ENCODE results near the gene KCNE1. TPM values are rescaled to one million over a fixed set of nuclear protein-coding genes. Genes with fewer than 3 reads are reported as not detected.

Gene KCNE1
- total and polyA plus RNA-seq, 4 donors, result 0.23 to 6.0 (median 0.81) TPM

DNA sequence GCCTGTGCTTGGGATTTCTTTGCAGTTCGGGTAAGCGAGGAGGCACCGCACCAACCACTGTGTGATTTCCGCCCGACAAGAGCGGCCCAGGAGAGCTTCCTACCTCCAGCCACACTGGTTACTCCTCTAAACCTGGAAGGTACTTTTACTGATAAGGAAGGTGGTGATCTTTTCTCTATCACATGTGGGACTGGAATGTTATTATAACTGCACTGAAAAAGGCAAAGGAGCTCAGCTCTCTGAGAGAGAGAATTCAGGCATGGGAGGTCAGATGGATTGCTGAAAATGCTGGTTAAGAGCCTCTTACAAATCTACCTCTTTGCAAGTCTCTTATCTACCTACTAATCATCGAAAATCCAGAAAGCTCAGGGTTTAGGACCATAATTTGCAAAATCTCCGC, 7.7 kb upstream of the KCNE1 start:
- Histone ChIP-seq H3K27me3 (ENCODE audit: control insufficient read depth in 4 of 4, insufficient read depth in 4 of 4, low read length in 3 of 4) (no peaks in the 10 kb centered on the region), H3K36me3 (ENCODE audit: control insufficient read depth in 4 of 4, insufficient read depth in 3 of 4, low read depth in 1 of 4, low read length in 3 of 4) (peaks cover 1 to 31% (median 21%) of the 10 kb centered on the region in 4 donors), H3K4me1 (ENCODE audit: control insufficient read depth in 4 of 4, insufficient read depth in 4 of 4, low read length in 3 of 4) (peaks cover 8 to 45% (median 29%) of the 10 kb centered on the region in 4 donors), H3K9ac (ENCODE audit: low read depth in 1 of 2, low read length in 2 of 2) (peak overlapping the region in 1 of 2 donors; percentile 25), H3K9me3 (ENCODE audit: control insufficient read depth in 4 of 4, low read length in 3 of 4) (no peaks in the 10 kb centered on the region), H3K27ac (ENCODE audit: low read depth in 1 of 2, low read length in 2 of 2) (peak overlapping the region; percentile 74 to 83), H3K4me3 (ENCODE audit: low read depth in 1 of 3, low read length in 3 of 3) (peak overlapping the region in 2 of 3 donors; percentile 60 to 68)
- no peak for DNase-seq (ENCODE audit: low spot score)
- WGBS, result 89% methylated on average over 8 of the region's 8 CpGs
- no peak for TF ChIP-seq YY1 (IDR thresholded peaks at IDR 0.05)

GRCh38 chr21:34519016-34519415, 7.0 kb upstream of the KCNE1 start:
- no peaks in the 10 kb centered on the region for H3K27me3 ChIP-seq (ENCODE audit: control insufficient read depth in 4 of 4, insufficient read depth in 4 of 4, low read length in 3 of 4)
- TF ChIP-seq YY1 (IDR thresholded peaks at IDR 0.05) (no peak), JUND (IDR thresholded peaks at IDR 0.05) (no peak)
- no peaks in the 10 kb centered on the region for H3K9me3 ChIP-seq (ENCODE audit: control insufficient read depth in 4 of 4, low read length in 3 of 4)
- H3K4me1 ChIP-seq (ENCODE audit: control insufficient read depth in 4 of 4, insufficient read depth in 4 of 4, low read length in 3 of 4), result peaks cover 8 to 39% (median 29%) of the 10 kb centered on the region in 4 donors
- H3K27ac ChIP-seq (ENCODE audit: low read depth in 1 of 2, low read length in 2 of 2), result no peak overlapping the region
- H3K36me3 ChIP-seq (ENCODE audit: control insufficient read depth in 4 of 4, insufficient read depth in 3 of 4, low read depth in 1 of 4, low read length in 3 of 4), result peaks cover 1 to 31% (median 21%) of the 10 kb centered on the region in 4 donors
- DNase-seq (ENCODE audit: low spot score), result no peak
- 87% methylated on average over 4 of the region's 4 CpGs for WGBS
- no peak overlapping the region for H3K9ac ChIP-seq (ENCODE audit: low read depth in 1 of 2, low read length in 2 of 2)
- H3K4me3 ChIP-seq (ENCODE audit: low read depth in 1 of 3, low read length in 3 of 3), result no peak overlapping the region

DNA sequence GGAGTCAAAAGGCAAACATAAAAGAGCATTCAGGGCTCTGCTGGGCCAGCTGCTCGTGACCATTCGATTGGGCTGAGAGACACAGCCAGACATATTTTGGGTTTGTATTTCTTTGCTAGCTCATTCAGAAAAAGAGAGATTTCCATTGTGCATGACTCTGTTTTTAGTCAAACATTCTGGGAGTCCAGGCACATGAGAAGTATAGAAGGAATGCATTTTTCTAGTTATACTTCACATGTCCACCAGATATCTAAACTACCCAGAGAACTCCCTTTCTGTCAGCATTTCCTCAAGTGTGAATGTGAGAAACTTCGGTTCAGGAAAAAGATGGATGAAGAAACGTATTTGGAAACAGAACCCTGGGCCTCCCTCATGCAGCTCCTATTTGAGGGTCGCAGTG, 6.3 kb upstream of the KCNE1 start:
- no peaks in the 10 kb centered on the region for H3K27me3 ChIP-seq (ENCODE audit: control insufficient read depth in 4 of 4, insufficient read depth in 4 of 4, low read length in 3 of 4)

More for the DNA sequence above, 6.3 kb upstream of the KCNE1 start:
- Histone ChIP-seq H3K36me3 (ENCODE audit: control insufficient read depth in 4 of 4, insufficient read depth in 3 of 4, low read depth in 1 of 4, low read length in 3 of 4) (peaks cover 1 to 31% (median 20%) of the 10 kb centered on the region in 4 donors), H3K4me3 (ENCODE audit: low read depth in 1 of 3, low read length in 3 of 3) (no peak overlapping the region), H3K4me1 (ENCODE audit: control insufficient read depth in 4 of 4, insufficient read depth in 4 of 4, low read length in 3 of 4) (peaks cover 8 to 34% (median 27%) of the 10 kb centered on the region in 4 donors), H3K9me3 (ENCODE audit: control insufficient read depth in 4 of 4, low read length in 3 of 4) (no peaks in the 10 kb centered on the region), H3K9ac (ENCODE audit: low read depth in 1 of 2, low read length in 2 of 2) (no peak overlapping the region), H3K27ac (ENCODE audit: low read depth in 1 of 2, low read length in 2 of 2) (peak overlapping the region in 1 of 2 donors; percentile 48)
- no peak for TF ChIP-seq FOXA2 (IDR thresholded peaks at IDR 0.05)
- no peak for TF ChIP-seq FOXA1 (IDR thresholded peaks at IDR 0.05)
- TF ChIP-seq HNF4A (conservative IDR thresholded peaks at IDR 0.05), result no peak
- TF ChIP-seq HNF4G (IDR thresholded peaks at IDR 0.05), result no peak
- no peak for TF ChIP-seq SP1 (IDR thresholded peaks at IDR 0.05)
- TF ChIP-seq JUND (IDR thresholded peaks at IDR 0.05), result no peak
- TF ChIP-seq MAX (IDR thresholded peaks at IDR 0.05), result no peak
- TF ChIP-seq GABPA (IDR thresholded peaks at IDR 0.05 in 1 of 2, conservative IDR thresholded peaks at IDR 0.05 in 1 of 2), result no peak
- TF ChIP-seq NR2F2 (IDR thresholded peaks at IDR 0.05), result no peak
- TF ChIP-seq, protein P1, sequence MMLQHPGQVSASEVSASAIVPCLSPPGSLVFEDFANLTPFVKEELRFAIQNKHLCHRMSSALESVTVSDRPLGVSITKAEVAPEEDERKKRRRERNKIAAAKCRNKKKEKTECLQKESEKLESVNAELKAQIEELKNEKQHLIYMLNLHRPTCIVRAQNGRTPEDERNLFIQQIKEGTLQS (IDR thresholded peaks at IDR 0.05), result no peak
- TF ChIP-seq, protein P2, sequence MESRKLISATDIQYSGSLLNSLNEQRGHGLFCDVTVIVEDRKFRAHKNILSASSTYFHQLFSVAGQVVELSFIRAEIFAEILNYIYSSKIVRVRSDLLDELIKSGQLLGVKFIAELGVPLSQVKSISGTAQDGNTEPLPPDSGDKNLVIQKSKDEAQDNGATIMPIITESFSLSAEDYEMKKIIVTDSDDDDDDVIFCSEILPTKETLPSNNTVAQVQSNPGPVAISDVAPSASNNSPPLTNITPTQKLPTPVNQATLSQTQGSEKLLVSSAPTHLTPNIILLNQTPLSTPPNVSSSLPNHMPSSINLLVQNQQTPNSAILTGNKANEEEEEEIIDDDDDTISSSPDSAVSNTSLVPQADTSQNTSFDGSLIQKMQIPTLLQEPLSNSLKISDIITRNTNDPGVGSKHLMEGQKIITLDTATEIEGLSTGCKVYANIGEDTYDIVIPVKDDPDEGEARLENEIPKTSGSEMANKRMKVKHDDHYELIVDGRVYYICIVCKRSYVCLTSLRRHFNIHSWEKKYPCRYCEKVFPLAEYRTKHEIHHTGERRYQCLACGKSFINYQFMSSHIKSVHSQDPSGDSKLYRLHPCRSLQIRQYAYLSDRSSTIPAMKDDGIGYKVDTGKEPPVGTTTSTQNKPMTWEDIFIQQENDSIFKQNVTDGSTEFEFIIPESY (IDR thresholded peaks at IDR 0.05), result no peak
- TF ChIP-seq REST (IDR thresholded peaks at IDR 0.05), result no peak
- TF ChIP-seq YY1 (IDR thresholded peaks at IDR 0.05), result no peak
- TF ChIP-seq RXRA (IDR thresholded peaks at IDR 0.05), result no peak
- WGBS, result 87% methylated on average over 5 of the region's 5 CpGs
- no peak for DNase-seq (ENCODE audit: low spot score)

Measured in liver (tissue), 9 donors.